GM10847 (cell line): ENCODE data around the gene ZNF784.

ENCODE experiments used
- POLR2A ChIP-seq: IDR thresholded peaks from 2 replicates; pipeline ENCODE4 v1.6.1; 2011; ENCODE audit not compliant: insufficient read length; ENCODE audit errors: extremely low read depth

Gene ZNF784, protein sequence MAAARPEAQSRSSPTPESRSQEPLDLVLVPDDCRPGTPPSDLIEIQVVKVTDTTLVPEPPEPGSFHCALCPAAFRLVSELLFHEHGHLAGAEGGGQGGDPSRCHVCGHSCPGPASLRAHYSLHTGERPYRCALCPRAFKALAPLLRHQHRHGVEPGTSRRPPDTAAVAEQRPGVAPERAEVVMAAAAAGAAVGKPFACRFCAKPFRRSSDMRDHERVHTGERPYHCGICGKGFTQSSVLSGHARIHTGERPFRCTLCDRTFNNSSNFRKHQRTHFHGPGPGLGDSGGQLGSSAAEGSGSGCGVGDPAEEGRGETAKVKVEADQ

DNA sequence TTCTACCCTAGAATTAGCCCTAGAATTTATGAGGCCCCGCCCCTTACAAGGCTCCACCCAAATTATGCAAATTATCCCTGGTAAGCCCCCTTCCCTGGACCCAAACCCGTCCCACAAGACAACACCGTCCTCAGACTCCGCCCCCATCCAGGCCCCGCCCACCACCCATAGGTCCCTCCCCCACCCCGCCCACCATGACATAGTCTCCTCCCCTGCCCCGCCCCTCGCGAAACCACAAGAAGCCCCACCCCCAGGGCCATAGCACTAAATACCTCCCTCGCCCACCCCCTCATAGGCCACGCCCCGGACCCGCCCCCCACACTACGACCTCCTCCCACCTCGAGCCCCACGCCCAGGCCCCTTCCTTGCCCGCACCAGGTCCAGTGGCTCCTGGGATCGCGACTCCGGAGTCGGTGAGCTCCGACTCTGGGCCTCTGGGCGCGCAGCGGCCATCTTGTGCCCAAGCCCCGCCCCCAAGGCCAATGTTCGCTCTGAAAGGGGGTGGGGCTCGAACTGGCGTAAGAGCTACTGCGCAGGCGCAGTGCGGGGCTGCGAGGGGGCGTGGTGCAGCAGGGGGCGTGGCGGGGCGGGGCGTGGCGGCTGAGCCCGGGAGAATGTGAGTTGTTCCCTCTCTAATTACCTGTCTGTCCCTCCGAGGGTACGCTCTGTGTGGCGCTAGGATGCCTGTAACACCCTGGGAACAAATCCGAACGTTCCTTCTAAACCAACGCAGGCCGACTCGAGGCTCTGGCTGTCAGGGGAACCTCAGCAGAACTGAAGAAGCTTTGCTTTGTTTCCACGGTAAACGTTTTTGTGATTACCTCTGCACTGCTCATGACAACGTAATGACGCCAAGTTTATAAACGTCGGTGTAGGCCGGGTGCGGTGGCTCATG lies at the start of gene ZNF784:
Gene ZNF784, minus strand, starts transcription at position 458 of the 895 bp plus-strand sequence. Its CDS starts 5 bp downstream, at position 453.
- TF ChIP-seq POLR2A = peak; percentile 78

DNA sequence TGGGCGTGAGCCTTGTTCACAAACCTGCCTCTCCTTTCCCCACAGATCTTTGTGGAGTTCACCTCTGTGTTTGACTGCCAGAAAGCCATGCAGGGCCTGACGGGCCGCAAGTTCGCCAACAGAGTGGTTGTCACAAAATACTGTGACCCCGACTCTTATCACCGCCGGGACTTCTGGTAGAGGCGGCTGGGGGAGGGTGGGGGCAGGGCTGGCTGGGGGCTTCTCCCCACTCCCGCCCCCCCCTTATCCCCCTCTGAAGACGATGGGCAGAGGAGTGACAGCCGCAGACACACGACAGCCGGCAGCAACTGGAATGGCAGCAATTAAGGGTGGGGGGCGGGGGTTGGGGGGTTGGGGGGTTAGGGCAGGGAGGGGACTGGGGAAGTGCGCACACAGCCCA lies 49.5 kb upstream of the ZNF784 start:
- no peak for TF ChIP-seq POLR2A

DNA sequence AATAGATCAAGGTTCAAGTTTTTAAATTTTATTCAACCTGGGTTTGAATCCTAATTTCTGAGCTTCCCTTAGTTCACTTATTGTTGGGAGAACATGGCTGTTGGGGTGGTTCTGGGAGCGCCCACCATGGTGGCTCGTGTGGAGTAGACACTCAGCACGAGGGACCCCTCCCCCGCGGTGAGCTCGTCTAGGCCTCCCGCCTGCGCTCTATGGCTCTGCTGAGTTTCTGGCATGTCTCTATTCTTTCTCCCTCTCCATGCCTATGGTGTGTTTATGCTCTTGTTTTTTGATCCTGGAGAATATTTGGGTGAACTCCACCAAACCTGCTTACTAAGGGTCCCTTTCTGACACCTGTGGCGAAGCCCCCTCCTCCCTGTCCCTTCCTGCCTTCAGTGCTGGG lies 49.1 kb upstream of the ZNF784 start:
- no peak for TF ChIP-seq POLR2A

DNA sequence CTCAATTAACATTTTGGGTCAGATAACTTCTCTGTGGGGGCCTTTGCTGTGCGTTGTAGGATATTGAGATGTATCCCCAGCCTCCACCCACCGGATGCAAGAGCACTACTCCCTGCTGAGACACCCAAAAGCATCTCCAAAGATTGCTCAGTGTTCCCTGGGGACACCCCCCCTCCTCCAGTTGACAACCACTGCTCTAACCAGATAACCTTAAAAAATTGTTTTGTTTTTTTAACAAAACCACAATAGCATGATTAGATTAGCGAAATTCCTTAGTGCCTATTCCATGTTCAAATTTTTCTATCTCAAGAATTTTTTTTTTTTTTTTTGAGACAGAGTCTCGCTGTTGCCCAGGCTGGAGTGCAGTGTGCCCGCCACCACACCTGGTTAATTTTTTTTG lies 48.1 kb upstream of the ZNF784 start:
- TF ChIP-seq POLR2A = no peak

DNA sequence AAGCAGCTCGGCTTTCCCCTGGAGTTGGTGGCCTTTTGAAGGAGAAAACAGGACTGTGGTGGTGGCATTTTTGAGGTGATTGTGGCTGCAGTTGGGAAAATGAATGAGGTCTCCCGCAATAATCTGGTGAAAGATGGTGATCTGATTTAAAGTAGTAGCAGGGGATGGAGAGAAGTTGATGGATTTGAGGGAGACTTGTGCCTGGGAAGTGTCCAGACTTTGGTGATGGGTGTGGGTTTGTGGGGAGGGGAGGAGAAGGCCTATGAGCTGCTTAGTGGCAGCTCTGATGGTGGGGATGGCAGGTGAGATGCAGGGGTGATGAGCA lies 46.6 kb upstream of the ZNF784 start:
- TF ChIP-seq POLR2A = no peak

DNA sequence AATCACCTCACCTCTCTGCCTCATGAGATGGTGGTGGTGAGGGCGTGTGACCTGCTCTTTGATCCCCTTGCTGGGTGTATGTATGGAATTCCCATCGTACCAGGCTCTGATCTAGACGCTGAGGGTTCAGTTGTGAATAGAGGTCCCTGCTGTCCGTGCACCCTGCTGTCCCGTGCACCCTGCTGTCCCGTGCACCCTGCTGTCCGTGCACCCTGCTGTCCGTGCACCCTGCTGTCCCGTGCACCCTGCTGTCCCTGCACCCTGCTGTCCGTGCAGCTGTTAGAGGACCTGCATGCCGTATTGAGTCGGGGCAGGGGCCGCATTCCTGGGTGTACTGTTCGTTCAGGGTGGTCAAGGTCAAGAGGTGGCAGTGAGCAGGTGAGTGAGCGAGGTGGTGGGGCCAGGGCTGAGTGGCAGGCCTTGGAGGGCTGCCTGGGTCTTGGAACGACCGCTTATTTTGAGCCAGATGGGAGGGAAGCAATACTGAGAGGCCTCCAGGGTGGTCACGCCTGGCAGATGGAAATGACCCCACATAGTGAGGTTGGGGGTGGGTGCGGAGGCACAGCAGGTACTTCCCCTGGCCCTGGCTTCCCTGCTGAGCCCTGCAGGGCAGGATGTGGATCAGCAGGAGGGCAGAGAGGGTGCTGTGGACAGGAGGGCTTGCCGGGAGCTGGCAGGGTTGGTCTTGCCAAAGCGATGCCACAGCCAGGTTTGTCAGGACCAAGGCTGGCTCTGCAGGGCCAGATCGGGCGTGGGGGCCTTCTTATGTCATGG lies 46.1 kb upstream of the ZNF784 start:
- TF ChIP-seq POLR2A = no peak

DNA sequence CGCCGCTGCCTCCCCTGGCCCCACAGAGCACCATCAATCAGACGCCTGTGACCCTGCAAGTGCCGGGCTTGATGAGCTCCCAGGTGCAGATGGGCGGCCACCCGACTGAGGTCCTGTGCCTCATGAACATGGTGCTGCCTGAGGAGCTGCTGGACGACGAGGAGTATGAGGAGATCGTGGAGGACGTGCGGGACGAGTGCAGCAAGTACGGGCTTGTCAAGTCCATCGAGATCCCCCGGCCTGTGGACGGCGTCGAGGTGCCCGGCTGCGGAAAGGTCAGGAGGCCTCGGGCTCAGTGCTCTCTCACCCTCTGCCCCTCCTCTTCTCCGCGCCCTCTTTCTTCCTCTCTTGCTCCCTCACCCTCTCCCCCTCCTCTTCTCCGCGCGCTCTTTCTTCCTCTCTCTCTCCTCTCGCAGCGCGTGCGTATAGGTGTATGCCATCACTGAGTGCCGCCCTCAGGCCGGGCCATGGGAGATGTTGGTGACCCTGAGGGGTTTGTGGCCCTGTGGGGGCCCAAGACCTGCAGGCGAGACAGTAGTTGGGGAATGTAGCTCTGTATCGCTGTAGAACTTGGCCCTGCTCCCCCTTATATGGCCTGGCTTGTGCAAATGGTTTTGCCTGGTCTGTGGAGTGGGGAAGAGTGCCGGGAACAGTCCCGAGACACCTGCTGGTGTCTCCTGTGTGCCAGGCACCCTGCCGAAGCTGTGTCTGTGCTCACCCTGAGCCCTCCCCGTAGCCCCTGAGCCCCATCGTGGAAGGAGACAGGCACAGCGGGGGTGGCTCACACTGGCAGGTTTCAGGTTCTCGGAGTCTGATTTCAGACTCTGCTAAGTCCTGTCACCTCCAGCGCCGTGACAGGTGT lies 45.3 kb upstream of the ZNF784 start:
- no peak for TF ChIP-seq POLR2A

DNA sequence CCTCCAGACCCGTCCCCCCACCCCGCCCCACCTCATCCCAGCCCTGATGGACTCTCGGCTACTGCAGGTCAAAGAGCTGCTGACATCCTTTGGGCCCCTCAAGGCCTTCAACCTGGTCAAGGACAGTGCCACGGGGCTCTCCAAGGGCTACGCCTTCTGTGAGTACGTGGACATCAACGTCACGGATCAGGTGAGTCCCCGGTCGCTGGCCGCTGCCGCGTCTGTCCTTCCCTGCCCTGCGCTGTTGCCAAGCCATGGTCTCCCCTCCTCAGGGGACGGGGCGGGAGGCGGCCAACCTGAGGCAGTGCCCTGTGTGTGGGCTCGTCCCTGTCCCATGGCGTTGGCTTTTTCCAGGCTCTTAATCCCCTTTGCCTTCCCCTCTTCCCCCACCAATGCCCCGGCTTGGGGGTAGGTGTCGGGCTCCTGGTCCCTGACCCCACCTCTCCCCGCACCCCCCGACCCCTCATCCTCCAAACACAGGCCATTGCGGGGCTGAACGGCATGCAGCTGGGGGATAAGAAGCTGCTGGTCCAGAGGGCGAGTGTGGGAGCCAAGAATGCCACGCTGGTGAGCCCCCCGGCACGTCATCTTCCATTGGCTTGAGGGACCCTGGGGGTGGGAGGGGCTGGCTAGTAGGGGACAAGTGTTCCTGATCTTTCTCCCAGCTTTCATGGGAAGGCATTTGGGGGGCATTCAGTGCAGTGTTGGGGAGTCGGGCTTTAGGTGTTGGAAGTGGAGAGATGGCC lies 44.4 kb upstream of the ZNF784 start:
- no peak for TF ChIP-seq POLR2A

DNA sequence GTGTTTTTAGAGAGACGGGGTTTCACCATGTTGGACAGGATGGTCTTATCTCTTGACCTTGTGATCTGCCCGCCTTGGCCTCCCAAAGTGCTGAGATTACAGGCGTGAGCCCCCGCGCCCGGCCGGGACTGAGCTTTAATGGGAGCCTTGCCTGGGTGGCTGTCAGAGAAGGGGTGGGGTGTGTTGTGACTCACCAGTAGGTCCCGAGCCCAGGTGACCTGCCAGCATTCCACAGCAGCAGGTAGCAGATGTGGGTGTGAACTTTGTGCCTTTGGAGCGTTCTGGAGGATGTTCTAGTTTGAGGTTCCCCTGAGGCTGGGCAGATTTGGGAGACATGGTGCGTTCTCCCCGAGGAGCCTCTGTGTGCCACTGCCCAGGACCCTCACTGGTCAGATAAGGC lies 43.6 kb upstream of the ZNF784 start:
- no peak for TF ChIP-seq POLR2A

DNA sequence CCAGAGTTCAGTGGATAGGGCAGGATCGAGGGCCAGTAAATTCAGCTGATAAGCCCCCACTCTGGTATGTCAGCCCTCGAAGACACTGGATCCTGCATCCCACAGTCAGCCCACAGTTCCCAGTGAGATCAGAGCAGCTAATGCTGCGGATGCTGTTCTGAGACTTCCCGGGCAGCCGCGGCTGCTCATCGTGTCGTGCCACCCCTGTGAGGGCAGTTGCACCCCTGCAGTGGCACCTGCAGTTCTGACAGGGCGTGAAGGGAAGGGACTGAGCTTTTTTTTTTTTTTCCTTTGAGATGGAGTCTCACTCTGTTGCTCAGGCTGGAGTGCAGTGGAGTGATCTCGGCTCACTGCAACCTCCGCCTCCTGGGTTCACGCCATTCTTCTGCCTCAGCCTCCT lies 43.1 kb upstream of the ZNF784 start:
- no peak for TF ChIP-seq POLR2A

DNA sequence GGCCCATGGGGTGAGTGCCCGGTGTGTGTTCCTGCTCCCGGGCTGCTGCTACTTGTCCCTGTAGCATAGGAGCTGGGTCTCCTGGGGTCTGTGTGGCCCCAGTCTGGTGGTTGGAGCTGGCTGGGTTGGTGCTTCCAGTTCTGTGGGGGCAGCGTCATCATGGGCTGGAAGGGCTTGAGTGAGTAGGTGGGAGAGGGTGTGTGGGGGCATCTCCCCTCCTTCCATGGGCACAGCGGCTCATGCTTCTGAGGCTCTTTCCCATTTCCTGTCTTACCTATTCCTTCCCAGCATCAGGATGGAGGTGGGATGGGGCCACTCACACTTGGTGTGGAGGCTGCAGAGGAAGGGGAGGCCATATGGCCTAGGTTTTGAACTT lies 42.6 kb upstream of the ZNF784 start:
- TF ChIP-seq POLR2A = no peak

DNA sequence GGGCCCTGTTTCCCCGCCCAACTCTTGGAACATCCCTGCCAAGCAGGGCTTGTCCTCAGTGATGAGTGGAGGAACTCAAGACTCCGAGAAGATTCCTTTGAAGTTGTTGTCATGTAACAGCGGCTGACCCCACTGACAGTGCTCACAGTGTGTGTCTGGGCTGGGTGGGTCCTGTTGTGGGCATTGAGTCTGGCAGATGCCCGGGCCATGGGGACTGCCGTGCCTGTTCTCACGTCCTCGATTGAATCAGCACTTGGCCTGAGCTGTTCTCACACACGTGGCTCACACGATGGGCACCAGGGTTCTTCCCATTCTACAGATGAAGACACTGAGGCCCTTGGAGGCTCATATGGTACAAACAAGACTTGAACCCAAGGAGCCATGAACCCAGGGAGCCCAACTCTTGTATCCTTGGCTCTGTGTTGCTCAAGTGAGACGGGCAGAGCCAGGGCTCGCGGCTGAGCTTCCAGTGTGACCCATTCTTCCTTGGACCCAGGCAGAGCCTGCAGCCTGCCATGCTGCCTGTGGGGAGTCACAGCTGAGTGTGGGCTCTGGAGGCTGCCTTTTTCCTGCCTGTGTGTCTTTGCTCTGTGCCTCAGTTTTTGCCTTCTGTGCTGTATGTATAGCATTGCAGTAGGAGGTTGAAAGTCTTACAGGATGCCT lies 42.1 kb upstream of the ZNF784 start:
- no peak for TF ChIP-seq POLR2A

DNA sequence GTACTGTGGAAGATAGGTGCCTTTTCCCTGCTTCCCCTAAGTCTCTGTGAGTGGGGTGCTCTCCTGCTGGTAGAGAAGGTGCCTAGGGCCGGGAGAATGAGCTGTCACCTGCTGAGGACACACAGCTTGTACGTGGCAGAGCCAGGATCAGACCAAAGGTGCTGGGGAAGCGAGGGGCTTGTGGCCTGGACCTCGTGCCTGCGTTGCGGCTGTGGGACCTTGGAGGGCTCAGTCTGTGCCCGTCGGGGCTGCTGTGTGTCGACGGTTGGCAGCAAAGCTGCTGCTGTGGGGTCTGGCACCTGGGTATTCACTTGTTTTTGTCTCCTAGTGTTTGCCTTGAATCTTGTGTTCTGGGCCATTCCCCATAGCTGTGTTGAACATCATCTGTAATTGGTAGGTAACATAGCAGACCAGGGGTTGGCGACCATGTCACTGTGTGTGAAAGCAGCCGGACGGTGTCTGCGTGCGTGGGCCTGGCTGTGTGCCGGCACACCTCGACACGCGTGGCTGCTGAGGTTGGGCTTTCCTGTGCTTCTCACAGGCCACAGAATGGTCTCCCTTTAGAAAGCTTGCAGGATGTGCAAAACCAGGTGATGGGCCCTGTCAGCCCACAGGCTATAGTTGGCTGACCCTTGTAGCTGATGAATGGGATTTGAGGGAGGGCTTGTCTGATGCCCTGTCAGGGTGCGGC lies 39.6 kb upstream of the ZNF784 start:
- TF ChIP-seq POLR2A = no peak

DNA sequence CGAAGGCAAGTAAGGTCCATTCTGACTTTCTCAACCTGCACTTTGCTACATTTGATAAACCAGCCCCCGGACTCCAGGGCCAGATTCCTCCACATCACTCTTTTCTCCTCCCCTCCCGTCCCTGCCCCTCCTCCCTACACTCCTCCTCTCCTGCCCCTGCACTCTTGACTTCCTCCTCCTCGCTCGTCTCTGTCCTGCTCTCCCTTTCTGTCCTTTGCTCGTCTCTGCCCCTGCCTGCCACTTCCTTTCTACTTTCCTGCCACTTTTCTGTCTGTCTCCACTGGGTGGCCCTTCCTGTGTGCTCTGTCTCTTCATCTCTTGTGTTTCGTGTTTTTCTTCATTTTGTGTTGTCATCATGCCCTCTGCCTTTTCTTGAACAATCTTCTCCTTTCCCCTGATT lies 37.5 kb upstream of the ZNF784 start:
- no peak for TF ChIP-seq POLR2A

DNA sequence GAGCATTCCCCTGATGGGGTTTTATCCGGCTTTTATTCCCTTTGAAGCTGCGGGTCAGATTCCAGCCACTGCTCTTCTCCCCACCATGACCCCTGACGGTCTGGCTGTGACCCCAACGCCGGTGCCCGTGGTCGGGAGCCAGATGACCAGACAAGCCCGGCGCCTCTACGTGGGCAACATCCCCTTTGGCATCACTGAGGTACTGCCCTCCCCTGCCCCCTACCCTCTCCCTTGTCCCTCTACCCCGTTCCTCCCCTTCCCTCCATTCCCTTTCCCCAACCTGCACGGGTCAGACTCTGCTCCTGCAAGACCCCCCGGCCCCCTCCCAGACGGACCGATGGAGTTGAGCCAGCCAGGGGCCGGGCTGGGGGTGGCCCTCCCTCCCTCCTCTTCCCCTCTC lies 36.6 kb upstream of the ZNF784 start:
- TF ChIP-seq POLR2A = no peak
